Stimulated activated CD8-positive, alpha-beta memory T cell treated with anti-CD3 and anti-CD28 coated beads, Interleukin-15, amount 100 ng/mL, for 4 hours (primary cell): Measurements from ENCODE around the gene CSH2.
"Not testable (repeated sequence)": the region's sequence is repeated elsewhere in the genome, so short reads cannot be mapped to it uniquely, and the experiment has no call there.

Experiments used
- DNase-seq, 2 donors: peaks; one replicate each; pipeline ENCODE4 v3.0.0-alpha.2; 2020; ENCODE audit warnings: low read depth in 2 of 2

The CSH2 gene

GRCh38 chr17:63896524-63897354 lies 23.3 kb upstream of the CSH2 start, which contains the start of gene CSH1:
TSS of gene CSH1 (minus strand) at chr17:63896574. CDS start at chr17:63896511, 63 bp downstream.
- not testable (repeated sequence) for DNase-seq

- DNase-seq = not testable (repeated sequence)
Measured at GRCh38 chr17:63894821-63895220, 21.3 kb upstream of the CSH2 start.

GRCh38 chr17:63894021-63894420 lies 20.5 kb upstream of the CSH2 start:
- DNase-seq = not testable (repeated sequence)

- not testable (repeated sequence) for DNase-seq
Measured at GRCh38 chr17:63892316-63893037, 19.0 kb upstream of the CSH2 start.

- not testable (repeated sequence) for DNase-seq
Measured at GRCh38 chr17:63889026-63889848, 15.8 kb upstream of the CSH2 start.

- not testable (repeated sequence) for DNase-seq
Measured at GRCh38 chr17:63885119-63885518, 11.6 kb upstream of the CSH2 start.

GRCh38 chr17:63882626-63883126 lies 9.2 kb upstream of the CSH2 start:
- DNase-seq = not testable (repeated sequence)

GRCh38 chr17:63881935-63882601 lies 8.6 kb upstream of the CSH2 start, which contains the start of gene GH2:
TSS of gene GH2 (minus strand) at chr17:63881944. CDS start at chr17:63881801, 143 bp downstream.
- DNase-seq = peak; percentile 14 to 23

GRCh38 chr17:63881337-63881736 lies 7.9 kb upstream of the CSH2 start:
- DNase-seq = not testable (repeated sequence)

- no peak for DNase-seq
Measured at GRCh38 chr17:63880706-63881105, 7.2 kb upstream of the CSH2 start.

GRCh38 chr17:63878413-63878812 lies 4.9 kb upstream of the CSH2 start:
- DNase-seq = not testable (repeated sequence)

GRCh38 chr17:63874693-63875092 lies 1.2 kb upstream of the CSH2 start:
- DNase-seq = not testable (repeated sequence)

- not testable (repeated sequence) for DNase-seq
Measured at GRCh38 chr17:63874061-63874626, 667 bp upstream of the CSH2 start.

- not testable (repeated sequence) for DNase-seq
Measured at GRCh38 chr17:63871646-63872365, 1.7 kb downstream of the CSH2 start.

GRCh38 chr17:63870292-63870665 lies 3.2 kb downstream of the CSH2 start:
- DNase-seq = not testable (repeated sequence)

- not testable (repeated sequence) for DNase-seq
Measured at GRCh38 chr17:63869491-63870291, 3.8 kb downstream of the CSH2 start.

- not testable (repeated sequence) for DNase-seq
Measured at GRCh38 chr17:63866625-63867024, 6.9 kb downstream of the CSH2 start.

GRCh38 chr17:63859257-63859656 lies 14.2 kb downstream of the CSH2 start:
- DNase-seq = no peak

GRCh38 chr17:63856425-63856824 lies 17.1 kb downstream of the CSH2 start:
- not testable (repeated sequence) for DNase-seq
